LNCaP clone FGC (cell line): ENCODE results near the gene PTPN18.

Source experiments
- DNase-seq: peaks from one replicate; pipeline ENCODE4 v3.0.0-alpha.2; 2011; ENCODE audit warnings: low read depth
- H3K4me3 ChIP-seq: 2 replicates; pipeline ENCODE4 v1.5.1; 2011; ENCODE audit warnings: mild to moderate bottlenecking, low read depth, low read length, control low read depth
- CTCF ChIP-seq: IDR thresholded peaks from 2 replicates; pipeline ENCODE4 v1.5.1; 2012; ENCODE audit warnings: mild to moderate bottlenecking; ENCODE audit not compliant: control insufficient read depth, insufficient read depth; ENCODE audit errors: extremely low read depth

PTPN18 gene

GRCh38 chr2:130363479-130363878 is 7.6 kb downstream of the PTPN18 start:
- TF ChIP-seq CTCF = no peak
- DNase-seq = no peak
- H3K4me3 ChIP-seq = no peak overlapping the region

GRCh38 chr2:130365075-130365474 is 9.2 kb downstream of the PTPN18 start:
- TF ChIP-seq CTCF = no peak
- no peak overlapping the region for H3K4me3 ChIP-seq
- DNase-seq = no peak

- DNase-seq = no peak
- no peak overlapping the region for H3K4me3 ChIP-seq
- no peak for TF ChIP-seq CTCF
Observed at GRCh38 chr2:130365963-130366362, 10.1 kb downstream of the PTPN18 start.

- DNase-seq = no peak
- H3K4me3 ChIP-seq = no peak overlapping the region
- no peak for TF ChIP-seq CTCF
Observed at GRCh38 chr2:130366720-130367119, 10.9 kb downstream of the PTPN18 start.

GRCh38 chr2:130368786-130369185 is 12.9 kb downstream of the PTPN18 start:
- no peak for TF ChIP-seq CTCF
- no peak for DNase-seq
- H3K4me3 ChIP-seq = no peak overlapping the region

GRCh38 chr2:130369311-130369964 is 13.6 kb downstream of the PTPN18 start:
- DNase-seq = no peak
- no peak overlapping the region for H3K4me3 ChIP-seq
- no peak for TF ChIP-seq CTCF

- no peak for TF ChIP-seq CTCF
- DNase-seq = no peak
- H3K4me3 ChIP-seq = no peak overlapping the region
Observed at GRCh38 chr2:130369965-130370341, 14.1 kb downstream of the PTPN18 start.
